Measurements from ENCODE around the gene EYA2. TPM values are rescaled to one million over a fixed set of nuclear protein-coding genes. Genes with fewer than 3 reads are reported as not detected.
"Not testable (repeated sequence)": the region's sequence is repeated elsewhere in the genome, so short reads cannot be mapped to it uniquely, and the experiment has no call there.

EYA2 gene
- total and polyA plus RNA-seq, 2 experiments from 2014 or later: 1.4 to 2.0 TPM

GRCh38 chr20:46959081-46959692 lies 64.5 kb downstream of the EYA2 start:
- 73% methylated on average over 13 of the region's 13 CpGs for WGBS (ENCODE audit: low lambda C conversion rate, missing lambda C conversion rate)
- Histone ChIP-seq H4K20me1 (ENCODE audit: insufficient read depth, poor library complexity, severe bottlenecking) (no peaks in the 10 kb centered on the region), H3K27me3 (no peaks in the 10 kb centered on the region), H3K36me3 (replicated peaks; ENCODE audit: insufficient read depth, low read depth) (no peaks in the 10 kb centered on the region), H3K4me1 (ENCODE audit: insufficient read depth) (peaks cover 6% of the 10 kb centered on the region), H3K4me3 (no peak overlapping the region), H3K27ac (no peak overlapping the region), H3K9me3 (ENCODE audit: low read depth) (no peaks in the 10 kb centered on the region), H3K79me2 (no peaks in the 10 kb centered on the region), H3K9me2 (replicated peaks; ENCODE audit: insufficient read depth) (no peaks in the 10 kb centered on the region), H2AFZ (no peak overlapping the region), H3K4me2 (no peak overlapping the region)
- DNase-seq (ENCODE audit: low spot score): no peak
- TF ChIP-seq EZH2 (IDR thresholded peaks at IDR 0.05; ENCODE audit: borderline replicate concordance): no peak
- TF ChIP-seq EZH2phosphoT487 (IDR thresholded peaks at IDR 0.05; ENCODE audit: low read depth, severe bottlenecking, unreplicated experiment): no peak
- TF ChIP-seq CTCF (IDR thresholded peaks at IDR 0.05; ENCODE audit: poor library complexity): no peak

GRCh38 chr20:46959821-46960220 lies 65.2 kb downstream of the EYA2 start:
- Histone ChIP-seq H2AFZ (no peak overlapping the region), H3K4me2 (no peak overlapping the region), H3K27me3 (no peaks in the 10 kb centered on the region), H3K4me1 (ENCODE audit: insufficient read depth) (peaks cover 6% of the 10 kb centered on the region), H3K27ac (no peak overlapping the region), H3K36me3 (replicated peaks; ENCODE audit: insufficient read depth, low read depth) (no peaks in the 10 kb centered on the region), H3K79me2 (no peaks in the 10 kb centered on the region), H3K9me2 (replicated peaks; ENCODE audit: insufficient read depth) (no peaks in the 10 kb centered on the region), H4K20me1 (ENCODE audit: insufficient read depth, poor library complexity, severe bottlenecking) (no peaks in the 10 kb centered on the region), H3K9me3 (ENCODE audit: low read depth) (no peaks in the 10 kb centered on the region), H3K4me3 (no peak overlapping the region)
- WGBS (ENCODE audit: low lambda C conversion rate, missing lambda C conversion rate): 92% methylated on average over 9 of the region's 9 CpGs
- TF ChIP-seq EZH2 (IDR thresholded peaks at IDR 0.05; ENCODE audit: borderline replicate concordance) (no peak), CTCF (IDR thresholded peaks at IDR 0.05; ENCODE audit: poor library complexity) (no peak), EZH2phosphoT487 (IDR thresholded peaks at IDR 0.05; ENCODE audit: low read depth, severe bottlenecking, unreplicated experiment) (no peak)
- DNase-seq (ENCODE audit: low spot score): no peak

GRCh38 chr20:46960536-46960935 lies 65.9 kb downstream of the EYA2 start:
- H3K9me2 ChIP-seq (replicated peaks; ENCODE audit: insufficient read depth): no peaks in the 10 kb centered on the region
- no peak overlapping the region for H3K4me2 ChIP-seq
- no peaks in the 10 kb centered on the region for H3K79me2 ChIP-seq
- no peak overlapping the region for H3K27ac ChIP-seq
- no peaks in the 10 kb centered on the region for H3K9me3 ChIP-seq (ENCODE audit: low read depth)
- DNase-seq (ENCODE audit: low spot score): no peak
- peaks cover 6% of the 10 kb centered on the region for H3K4me1 ChIP-seq (ENCODE audit: insufficient read depth)
- H3K4me3 ChIP-seq: no peak overlapping the region
- TF ChIP-seq EZH2 (IDR thresholded peaks at IDR 0.05; ENCODE audit: borderline replicate concordance) (no peak), CTCF (IDR thresholded peaks at IDR 0.05; ENCODE audit: poor library complexity) (no peak), EZH2phosphoT487 (IDR thresholded peaks at IDR 0.05; ENCODE audit: low read depth, severe bottlenecking, unreplicated experiment) (no peak)
- WGBS (ENCODE audit: low lambda C conversion rate, missing lambda C conversion rate): 77% methylated on average over 11 of the region's 11 CpGs
- no peaks in the 10 kb centered on the region for H3K27me3 ChIP-seq
- no peak overlapping the region for H2AFZ ChIP-seq
- no peaks in the 10 kb centered on the region for H3K36me3 ChIP-seq (replicated peaks; ENCODE audit: insufficient read depth, low read depth)
- no peaks in the 10 kb centered on the region for H4K20me1 ChIP-seq (ENCODE audit: insufficient read depth, poor library complexity, severe bottlenecking)

GRCh38 chr20:46961968-46962367 lies 67.3 kb downstream of the EYA2 start:
- not testable (repeated sequence) for DNase-seq (ENCODE audit: low spot score); H3K9me2 ChIP-seq (replicated peaks; ENCODE audit: insufficient read depth); H3K9me3 ChIP-seq (ENCODE audit: low read depth); H3K79me2 ChIP-seq; H3K4me3 ChIP-seq; H3K36me3 ChIP-seq (replicated peaks; ENCODE audit: insufficient read depth, low read depth); H4K20me1 ChIP-seq (ENCODE audit: insufficient read depth, poor library complexity, severe bottlenecking); H3K27ac ChIP-seq; H3K4me1 ChIP-seq (ENCODE audit: insufficient read depth); H3K4me2 ChIP-seq; H2AFZ ChIP-seq; H3K27me3 ChIP-seq
- WGBS (ENCODE audit: low lambda C conversion rate, missing lambda C conversion rate): 94% methylated on average over 4 of the region's 4 CpGs

Data from hepatocyte (in vitro differentiated cells).